Right atrium auricular region (tissue), 2 donors: Measurements from ENCODE around the gene SMYD5. TPM values are rescaled to one million over a fixed set of nuclear protein-coding genes. Genes with fewer than 3 reads are reported as not detected.

ENCODE experiments used
- DNase-seq: peaks from one replicate; pipeline ENCODE4 v3.0.0-alpha.2; 2019; ENCODE audit warnings: low spot score
- H3K27ac ChIP-seq, 2 donors: fragments of 200-600 bp; sonication (generic); 1 replicate in 1 of 2; 2 replicates in 1 of 2; pipeline ENCODE4 v1.5.1; 2016 to 2019
- H3K27me3 ChIP-seq, 2 donors: fragments of 200-600 bp; sonication (generic); one replicate each; pipeline versions ENCODE4 v1.5.1 to v1.6.0; 2017 to 2019
- H3K36me3 ChIP-seq: fragments of 200-600 bp; sonication (generic); one replicate; pipeline ENCODE4 v1.5.1; 2016
- H3K4me1 ChIP-seq, 2 donors: fragments of 200-600 bp; sonication (generic); one replicate each; pipeline versions ENCODE4 v1.5.1 to v1.6.0; 2017 to 2019
- H3K4me3 ChIP-seq, 2 donors: fragments of 200-600 bp; sonication (generic); 1 replicate in 1 of 2; 2 replicates in 1 of 2; pipeline ENCODE4 v1.5.1; 2017 to 2019; ENCODE audit warnings: mild to moderate bottlenecking in 1 of 2, moderate library complexity in 1 of 2
- H3K9me3 ChIP-seq, 2 donors: fragments of 200-600 bp; sonication (generic); one replicate each; pipeline ENCODE4 v1.5.1; 2019
- CTCF ChIP-seq, 2 donors: fragments of 200-600 bp; sonication (generic); IDR thresholded peaks; one replicate each; pipeline ENCODE4 v1.5.1; 2019; ENCODE audit warnings: antibody characterized with exemption in 2 of 2
- total RNA-seq, 2 donors: library from RNA; depleted of rRNA; stranded (reverse); fragments of >200 nt; gene quantifications; one replicate each; pipeline ENCODE4 v1.1.0, GENCODE V29; 2016

SMYD5 gene
- total RNA-seq, 2 donors from 2014 or later = 11.4 to 12.5 TPM

GRCh38 chr2:73266061-73266901, 52.2 kb downstream of the SMYD5 start:
- Histone ChIP-seq H3K27me3 (peaks cover 0 to 2% of the 10 kb centered on the region in 2 donors), H3K36me3 (no peaks in the 10 kb centered on the region), H3K9me3 (no peaks in the 10 kb centered on the region), H3K4me3 (no peak overlapping the region), H3K4me1 (peaks cover 0 to 7% of the 10 kb centered on the region in 2 donors), H3K27ac (no peak overlapping the region)
- TF ChIP-seq CTCF (IDR thresholded peaks at IDR 0.05) = no peak
- no peak for DNase-seq

GRCh38 chr2:73267008-73267407, 53.0 kb downstream of the SMYD5 start:
- H3K36me3 ChIP-seq = no peaks in the 10 kb centered on the region
- H3K4me3 ChIP-seq = no peak overlapping the region
- no peak for DNase-seq
- no peak for TF ChIP-seq CTCF (IDR thresholded peaks at IDR 0.05)
- H3K4me1 ChIP-seq = peaks cover 0 to 7% of the 10 kb centered on the region in 2 donors
- no peak overlapping the region for H3K27ac ChIP-seq
- H3K27me3 ChIP-seq = peaks cover 0 to 2% of the 10 kb centered on the region in 2 donors
- no peaks in the 10 kb centered on the region for H3K9me3 ChIP-seq

- DNase-seq = no peak
- peaks cover 0 to 2% of the 10 kb centered on the region in 2 donors for H3K27me3 ChIP-seq
- no peak overlapping the region for H3K27ac ChIP-seq
- H3K4me3 ChIP-seq = peak overlapping the region in 1 of 2 donors; percentile 9
- H3K9me3 ChIP-seq = no peaks in the 10 kb centered on the region
- H3K36me3 ChIP-seq = no peaks in the 10 kb centered on the region
- no peak for TF ChIP-seq CTCF (IDR thresholded peaks at IDR 0.05)
- peaks cover 0 to 7% of the 10 kb centered on the region in 2 donors for H3K4me1 ChIP-seq
Observed at GRCh38 chr2:73268366-73268829, 54.4 kb downstream of the SMYD5 start.

GRCh38 chr2:73268830-73269685, 55.0 kb downstream of the SMYD5 start:
- no peaks in the 10 kb centered on the region for H3K9me3 ChIP-seq
- H3K27me3 ChIP-seq = peaks cover 0 to 2% of the 10 kb centered on the region in 2 donors
- H3K27ac ChIP-seq = no peak overlapping the region
- peak overlapping the region in 1 of 2 donors; percentile 9 for H3K4me3 ChIP-seq
- no peak for DNase-seq
- H3K4me1 ChIP-seq = peaks cover 0 to 7% of the 10 kb centered on the region in 2 donors
- no peaks in the 10 kb centered on the region for H3K36me3 ChIP-seq
- TF ChIP-seq CTCF (IDR thresholded peaks at IDR 0.05) = no peak

- Histone ChIP-seq H3K9me3 (no peaks in the 10 kb centered on the region), H3K27ac (no peak overlapping the region), H3K27me3 (peaks cover 0 to 2% of the 10 kb centered on the region in 2 donors), H3K36me3 (no peaks in the 10 kb centered on the region), H3K4me3 (no peak overlapping the region), H3K4me1 (peaks cover 0 to 7% of the 10 kb centered on the region in 2 donors)
- DNase-seq = no peak
- TF ChIP-seq CTCF (IDR thresholded peaks at IDR 0.05) = no peak
Observed at GRCh38 chr2:73269686-73270465, 55.8 kb downstream of the SMYD5 start.
